K562 (cell line): ENCODE data around the gene NMNAT1.
"Not testable (repeated sequence)": the region's sequence is repeated elsewhere in the genome, so short reads cannot be mapped to it uniquely, and the experiment has no call there.

Experiments
- CREBBP ChIP-seq: IDR thresholded peaks from one replicate; pipeline ENCODE4 v1.6.1; 2012; ENCODE audit warnings: low read depth, mild to moderate bottlenecking, control low read depth, inconsistent platforms, low read length
- CTCF ChIP-seq, 3 experiments: IDR thresholded peaks in 2 of 3; conservative IDR thresholded peaks in 1 of 3; 2 replicates each; pipeline ENCODE4 v1.5.1; 2011 to 2012; ENCODE audit warnings: low read length in 3 of 3, mild to moderate bottlenecking in 3 of 3, control low read depth in 2 of 3, improper control_type of control experiment in 1 of 3, inconsistent platforms in 1 of 3, low read depth in 1 of 3, mixed read lengths in 1 of 3, moderate library complexity in 1 of 3; ENCODE audit not compliant: insufficient read depth in 2 of 3
- HLTF ChIP-seq: fragments of 450-650 bp; IDR thresholded peaks from 2 replicates; pipeline ENCODE4 v1.6.1; 2016
- PHB2 ChIP-seq: fragments of 450-650 bp; IDR thresholded peaks from 2 replicates; pipeline ENCODE4 v1.6.1; 2017; ENCODE audit warnings: low read depth
- POLR2A ChIP-seq: fragments of 450-650 bp; conservative IDR thresholded peaks from 2 replicates; pipeline ENCODE4 v1.6.1; 2016
- POLR2AphosphoS5 ChIP-seq: IDR thresholded peaks from 2 replicates; pipeline ENCODE4 v1.6.1; 2011; ENCODE audit warnings: mild to moderate bottlenecking, low read depth, low read length, moderate library complexity; ENCODE audit not compliant: control insufficient read depth, insufficient read depth
- RFX5 ChIP-seq: IDR thresholded peaks from 2 replicates; pipeline ENCODE4 v1.6.1; 2011; ENCODE audit warnings: low read depth, mild to moderate bottlenecking, improper control_type of control experiment, low read length
- STAT5B ChIP-seq: fragments of 250-450 bp; sonication (Bioruptor Pico); IDR thresholded peaks from 2 replicates; pipeline ENCODE4 v1.8.0; 2021; ENCODE audit warnings: mild to moderate bottlenecking, inconsistent platforms
- ZFP36 ChIP-seq: fragments of 150-350 bp; IDR thresholded peaks from 2 replicates; pipeline ENCODE4 v1.6.1; 2018; ENCODE audit warnings: low read length, low read depth; ENCODE audit not compliant: partially characterized antibody
- ZNF561 ChIP-seq: fragments of 450-650 bp; formaldehyde crosslinking; conservative IDR thresholded peaks from 2 replicates; pipeline ENCODE4 v1.4.0; 2020; ENCODE audit warnings: mild to moderate bottlenecking, moderate library complexity

- TF ChIP-seq PHB2; CTCF (IDR thresholded peaks at IDR 0.05 in 2 of 3, conservative IDR thresholded peaks at IDR 0.05 in 1 of 3; ENCODE audit: insufficient read depth in 2 of 3, low read depth in 1 of 3, low read length in 3 of 3); STAT5B (CRISPR knock-in tag); ZFP36; POLR2AphosphoS5; HLTF; CREBBP; ZNF561 (CRISPR knock-in tag); POLR2A; RFX5: not testable (repeated sequence)
These were observed 85.8 kb downstream of the NMNAT1 start for GRCh38 chr1:10028956-10029500.
